ENCODE data around the gene RNF208.

- TF ChIP-seq CTCF (IDR thresholded peaks at IDR 0.05; ENCODE audit: insufficient read depth, low read length) (peak; percentile 71), POLR2AphosphoS5 (IDR thresholded peaks at IDR 0.05; ENCODE audit: low read depth) (peak; percentile 25; the same call in 1 of the 2 replicates), REST (IDR thresholded peaks at IDR 0.05; ENCODE audit: insufficient replicate concordance, low read depth) (no peak)
Measured at GRCh38 chr9:137176302-137177182, 45.5 kb downstream of the RNF208 start.

Data from HL-60 (cell line).